Naive thymus-derived CD4-positive, alpha-beta T cell (primary cell): ENCODE results near the gene ZNRF1. TPM values are rescaled to one million over a fixed set of nuclear protein-coding genes. Genes with fewer than 3 reads are reported as not detected.

Source experiments
- ATAC-seq: fragments of 150-1000 bp; cut with Tn5 transposase; 2 replicates; pipeline ENCODE4 v1.10.0; 2021; ENCODE audit warnings: mild to moderate bottlenecking, moderate library complexity
- CTCF ChIA-PET: fragments of 350-600 bp; sonication (Branson Sonifier 250); formaldehyde crosslinking; loops from one replicate; lab custom pipeline; 2021; ENCODE audit warnings: antibody characterized with exemption; lab: Charles Lee
- POLR2A ChIA-PET: fragments of 350-600 bp; sonication (Branson Sonifier 250); formaldehyde crosslinking; loops from one replicate; lab custom pipeline; 2021; ENCODE audit warnings: antibody characterized with exemption, inconsistent platforms; lab: Charles Lee
- DNase-seq, 9 donors: peaks; one replicate each; pipeline versions ENCODE4 v3.0.0 to v3.0.0-alpha.2; 2020 to 2022; ENCODE audit warnings: mixed read lengths in 1 of 9
- H3K27ac ChIP-seq: one replicate; pipeline ENCODE4 v1.7.0; 2013; ENCODE audit warnings: mild to moderate bottlenecking, low read depth, low read length, moderate library complexity
- H3K27me3 ChIP-seq, 2 donors: one replicate each; pipeline ENCODE4 v1.7.0; 2013; ENCODE audit warnings: low read length in 2 of 2, mild to moderate bottlenecking in 2 of 2, moderate library complexity in 2 of 2; ENCODE audit not compliant: control insufficient read depth in 2 of 2, insufficient read depth in 2 of 2
- H3K36me3 ChIP-seq, 3 experiments: 1 replicate in 2 of 3; 2 replicates in 1 of 3; pipeline ENCODE4 v1.7.0; 2013; ENCODE audit warnings: low read length in 3 of 3, mild to moderate bottlenecking in 3 of 3, moderate library complexity in 1 of 3; ENCODE audit not compliant: insufficient read depth in 3 of 3, control insufficient read depth in 2 of 3
- H3K4me1 ChIP-seq, 2 donors: one replicate each; pipeline ENCODE4 v1.7.0; 2013; ENCODE audit warnings: low read length in 2 of 2, mild to moderate bottlenecking in 2 of 2, moderate library complexity in 1 of 2; ENCODE audit not compliant: control insufficient read depth in 2 of 2, insufficient read depth in 2 of 2
- H3K4me3 ChIP-seq: 2 replicates; pipeline ENCODE4 v1.7.0; 2013; ENCODE audit warnings: mild to moderate bottlenecking, low read length
- H3K9me3 ChIP-seq, 3 experiments: 1 replicate in 2 of 3; 2 replicates in 1 of 3; pipeline ENCODE4 v1.7.0; 2013; ENCODE audit warnings: low read length in 3 of 3; ENCODE audit not compliant: control insufficient read depth in 2 of 3
- H3K27ac Mint-ChIP-seq, 9 donors: one replicate each; pipeline ENCODE4 v1.8.0; 2020 to 2022; ENCODE audit warnings: mixed read lengths in 9 of 9, mild to moderate bottlenecking in 8 of 9, moderate library complexity in 5 of 9, inconsistent platforms in 2 of 9
- H3K27me3 Mint-ChIP-seq, 5 donors: one replicate each; pipeline ENCODE4 v1.8.0; 2021 to 2022; ENCODE audit warnings: mixed read lengths in 5 of 5, mild to moderate bottlenecking in 1 of 5
- H3K36me3 Mint-ChIP-seq, 5 donors: one replicate each; pipeline ENCODE4 v1.8.0; 2020 to 2022; ENCODE audit warnings: mixed read lengths in 5 of 5, mild to moderate bottlenecking in 3 of 5, inconsistent platforms in 1 of 5
- H3K4me1 Mint-ChIP-seq, 7 donors: one replicate each; pipeline ENCODE4 v1.8.0; 2020 to 2022; ENCODE audit warnings: mixed read lengths in 7 of 7, mild to moderate bottlenecking in 3 of 7, inconsistent platforms in 1 of 7
- H3K4me3 Mint-ChIP-seq, 10 donors: one replicate each; pipeline ENCODE4 v1.8.0; 2020 to 2022; ENCODE audit warnings: mild to moderate bottlenecking in 10 of 10, mixed read lengths in 10 of 10, moderate library complexity in 6 of 10, inconsistent platforms in 2 of 10
- H3K9me3 Mint-ChIP-seq, 11 donors: one replicate each; pipeline ENCODE4 v1.8.0; 2020 to 2022; ENCODE audit warnings: mixed read lengths in 11 of 11, mild to moderate bottlenecking in 4 of 11, inconsistent platforms in 1 of 11, moderate library complexity in 1 of 11
- intact Hi-C, 2 donors: fragments of 100-400 bp; cut with micrococcal nuclease; formaldehyde crosslinking; loops; one replicate each; pipeline ENCODE4 v1.15.1; 2023
- polyA plus RNA-seq, 2 donors: library from polyadenylated mRNA; unstranded; fragments of 300-500 nt; fragmentation: Illumina TruSeq; gene quantifications; one replicate each; pipeline ENCODE4 v1.2.3, GENCODE V29; 2021
- total RNA-seq, 6 experiments: library from RNA in 5 of 6; stranded (reverse) in 5 of 6; gene quantifications; 1 replicate in 5 of 6; 2 replicates in 1 of 6; pipeline ENCODE4 v1.2.3 and lab custom pipeline; 2021 to 2026

Gene ZNRF1
- total and polyA plus RNA-seq, 7 experiments from 2014 or later, result 1.2 to 27.9 (median 2.1) TPM

DNA sequence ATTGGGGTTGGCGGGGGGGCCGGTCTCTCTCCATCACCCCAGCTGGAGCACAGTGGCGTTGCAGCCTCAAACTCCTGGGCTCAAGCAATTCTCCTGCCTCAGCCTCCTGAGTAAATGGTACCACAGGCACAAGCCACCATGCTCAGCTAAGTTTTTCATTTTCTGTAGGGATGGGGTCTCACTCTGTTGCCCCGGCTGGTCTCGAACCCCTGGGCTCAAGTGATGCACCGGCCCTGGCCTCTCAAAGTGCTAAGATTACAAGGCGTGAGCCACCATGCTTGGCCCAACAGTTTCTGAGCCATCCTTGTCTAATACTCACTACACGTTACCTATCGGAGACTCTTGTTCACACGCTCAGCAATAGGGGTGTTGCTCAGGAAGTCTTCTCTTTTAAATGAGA is 25.5 kb upstream of the ZNRF1 start:
- Mint-ChIP-seq H3K36me3 (peaks cover 0 to 11% (median 2%) of the 10 kb centered on the region in 5 donors), H3K27me3 (no peaks in the 10 kb centered on the region), H3K4me3 (no peak overlapping the region), H3K4me1 (peaks cover 0 to 5% (median 1%) of the 10 kb centered on the region in 7 donors), H3K27ac (no peak overlapping the region), H3K9me3 (no peaks in the 10 kb centered on the region)
- Histone ChIP-seq H3K9me3 (no peaks in the 10 kb centered on the region), H3K27me3 (no peaks in the 10 kb centered on the region), H3K4me3 (no peak overlapping the region), H3K36me3 (peaks cover 0 to 7% (median 0%) of the 10 kb centered on the region in 3 experiments), H3K27ac (no peak overlapping the region), H3K4me1 (no peaks in the 10 kb centered on the region)
- DNase-seq (no peak), ATAC-seq (no peak)
- CTCF ChIA-PET, result interaction anchor here (1.3 kb wide), 1 partner anchor 138 kb away, joined by 4 read pairs; no protein-coding TSS in a partner anchor
- POLR2A ChIA-PET, result no interaction called here
- intact Hi-C loops, result no loop called here

DNA sequence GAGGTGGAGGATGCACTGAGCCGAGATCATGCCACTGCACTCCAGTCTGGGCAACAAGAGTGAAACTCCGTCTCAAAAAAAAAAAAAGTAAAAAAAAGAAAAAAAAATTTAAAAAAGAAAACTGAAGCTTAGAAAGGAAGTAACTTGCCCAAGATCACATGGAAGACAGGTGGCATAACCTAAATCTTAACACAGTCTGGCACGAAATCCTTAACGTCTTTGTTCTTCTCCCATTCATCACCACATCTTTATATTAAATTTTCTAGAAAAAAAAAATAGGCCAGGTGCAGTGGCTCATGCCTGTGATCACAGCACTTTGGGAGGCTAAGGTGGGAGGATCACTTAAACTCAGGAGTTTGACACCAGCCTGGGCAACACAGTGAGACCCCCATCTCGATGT is 23.2 kb upstream of the ZNRF1 start:
- intact Hi-C loops, result no loop called here
- H3K27me3 Mint-ChIP-seq, result no peaks in the 10 kb centered on the region
- peaks cover 0 to 6% (median 0%) of the 10 kb centered on the region in 7 donors for H3K4me1 Mint-ChIP-seq
- no peak for DNase-seq
- H3K36me3 Mint-ChIP-seq, result peaks cover 0 to 14% (median 4%) of the 10 kb centered on the region in 5 donors
- peaks cover 0 to 11% (median 0%) of the 10 kb centered on the region in 3 experiments for H3K36me3 ChIP-seq
- no peaks in the 10 kb centered on the region for H3K4me1 ChIP-seq
- CTCF ChIA-PET, result no interaction called here
- H3K9me3 ChIP-seq, result no peaks in the 10 kb centered on the region
- H3K27ac Mint-ChIP-seq, result no peak overlapping the region
- H3K9me3 Mint-ChIP-seq, result no peaks in the 10 kb centered on the region
- no peak overlapping the region for H3K4me3 ChIP-seq
- no peaks in the 10 kb centered on the region for H3K27me3 ChIP-seq
- ATAC-seq, result no peak
- H3K27ac ChIP-seq, result no peak overlapping the region
- POLR2A ChIA-PET, result interaction anchor here (0.6 kb wide), 1 partner anchor 167 kb away, joined by 3 read pairs; no protein-coding TSS in a partner anchor
- no peak overlapping the region for H3K4me3 Mint-ChIP-seq

DNA sequence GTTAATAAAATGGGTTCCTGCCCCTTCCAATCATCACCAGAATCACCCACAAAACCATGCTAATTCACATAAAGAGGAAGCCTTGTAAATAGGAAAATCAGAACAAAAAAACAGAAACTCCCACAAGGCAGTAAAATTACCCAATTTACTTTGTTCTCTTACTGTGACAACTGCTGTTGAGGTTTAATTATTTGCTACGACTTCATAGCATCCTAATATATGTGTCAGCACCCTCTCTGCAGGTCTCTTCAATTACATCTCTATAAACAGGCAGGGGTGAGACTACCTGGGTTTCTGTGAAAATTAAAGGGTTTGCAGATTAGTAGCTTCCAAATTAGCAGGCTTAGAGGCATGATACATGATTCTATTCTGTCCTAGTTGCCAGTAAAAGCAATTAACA is 16.6 kb upstream of the ZNRF1 start:
- DNase-seq, result no peak
- Mint-ChIP-seq H3K27me3 (no peaks in the 10 kb centered on the region), H3K9me3 (no peaks in the 10 kb centered on the region), H3K4me3 (peak overlapping the region in 4 of 10 donors; percentile 26 to 93 (median 64)), H3K36me3 (peaks cover 0 to 10% (median 6%) of the 10 kb centered on the region in 5 donors), H3K4me1 (peaks cover 0 to 29% (median 25%) of the 10 kb centered on the region in 7 donors), H3K27ac (no peak overlapping the region)
- Histone ChIP-seq H3K27me3 (no peaks in the 10 kb centered on the region), H3K4me1 (peaks cover 5 to 6% of the 10 kb centered on the region in 2 donors), H3K4me3 (no peak overlapping the region), H3K27ac (no peak overlapping the region), H3K36me3 (peaks cover 0 to 9% (median 0%) of the 10 kb centered on the region in 3 experiments), H3K9me3 (no peaks in the 10 kb centered on the region)
- intact Hi-C loops, result loop anchor here (10.0 kb wide), 2 partner anchors 483 to 643 kb away; partner anchors contain the start of genes ADAT1 (in 1 of the 2) and TMEM170A (in 1 of the 2)
- ChIA-PET POLR2A (no interaction called here), CTCF (no interaction called here)
- no peak for ATAC-seq

DNA sequence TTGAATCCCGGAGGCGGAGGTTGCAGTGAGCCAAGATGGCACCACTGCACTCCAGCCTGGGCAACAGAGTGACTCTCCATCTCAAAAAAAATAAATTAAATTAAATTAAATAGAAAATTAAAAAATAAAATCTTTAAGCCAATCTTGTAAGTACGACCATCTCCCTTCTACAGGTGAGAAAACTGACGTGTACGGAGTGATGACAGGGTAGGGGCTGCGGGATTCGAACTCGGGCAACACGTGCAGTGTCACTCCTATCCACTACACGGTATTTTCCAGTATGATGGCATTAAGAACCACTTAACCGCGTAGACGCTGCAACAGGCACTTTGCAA is 14.7 kb upstream of the ZNRF1 start:
- ChIA-PET POLR2A (interaction anchor here (1.2 to 1.6 kb wide), 3 partner anchors 80 to 664 kb away, joined by 4 to 8 read pairs (median 4); partner anchors contain the start of genes KARS1 and TERF2IP), CTCF (interaction anchor here (1.2 kb wide), 1 partner anchor 127 kb away, joined by 3 read pairs; no protein-coding TSS in a partner anchor)
- no peaks in the 10 kb centered on the region for H3K27me3 Mint-ChIP-seq
- H3K9me3 Mint-ChIP-seq, result no peaks in the 10 kb centered on the region
- DNase-seq, result no peak
- H3K36me3 ChIP-seq, result peaks cover 0 to 5% (median 0%) of the 10 kb centered on the region in 3 experiments
- H3K9me3 ChIP-seq, result no peaks in the 10 kb centered on the region
- peaks cover 0 to 2% (median 0%) of the 10 kb centered on the region in 5 donors for H3K36me3 Mint-ChIP-seq
- H3K27ac Mint-ChIP-seq, result peak overlapping the region in 6 of 9 donors; percentile 15 to 89 (median 82)
- intact Hi-C loops, result loop anchor here (2.0 to 10.0 kb wide), 7 partner anchors 283 to 687 kb away; partner anchors contain the start of genes GLG1 (in 2 of the 2), ADAT1 (in 1 of the 2), CFDP1 (in 1 of the 2) and MLKL (in 1 of the 2)
- peak overlapping the region; percentile 98 for H3K4me3 ChIP-seq
- H3K27ac ChIP-seq, result peak overlapping the region; percentile 86
- ATAC-seq, result no peak
- no peaks in the 10 kb centered on the region for H3K27me3 ChIP-seq
- H3K4me1 ChIP-seq, result peaks cover 5 to 6% of the 10 kb centered on the region in 2 donors
- H3K4me1 Mint-ChIP-seq, result peaks cover 0 to 27% (median 23%) of the 10 kb centered on the region in 7 donors
- H3K4me3 Mint-ChIP-seq, result peak overlapping the region; percentile 90 to 98 (median 95)

DNA sequence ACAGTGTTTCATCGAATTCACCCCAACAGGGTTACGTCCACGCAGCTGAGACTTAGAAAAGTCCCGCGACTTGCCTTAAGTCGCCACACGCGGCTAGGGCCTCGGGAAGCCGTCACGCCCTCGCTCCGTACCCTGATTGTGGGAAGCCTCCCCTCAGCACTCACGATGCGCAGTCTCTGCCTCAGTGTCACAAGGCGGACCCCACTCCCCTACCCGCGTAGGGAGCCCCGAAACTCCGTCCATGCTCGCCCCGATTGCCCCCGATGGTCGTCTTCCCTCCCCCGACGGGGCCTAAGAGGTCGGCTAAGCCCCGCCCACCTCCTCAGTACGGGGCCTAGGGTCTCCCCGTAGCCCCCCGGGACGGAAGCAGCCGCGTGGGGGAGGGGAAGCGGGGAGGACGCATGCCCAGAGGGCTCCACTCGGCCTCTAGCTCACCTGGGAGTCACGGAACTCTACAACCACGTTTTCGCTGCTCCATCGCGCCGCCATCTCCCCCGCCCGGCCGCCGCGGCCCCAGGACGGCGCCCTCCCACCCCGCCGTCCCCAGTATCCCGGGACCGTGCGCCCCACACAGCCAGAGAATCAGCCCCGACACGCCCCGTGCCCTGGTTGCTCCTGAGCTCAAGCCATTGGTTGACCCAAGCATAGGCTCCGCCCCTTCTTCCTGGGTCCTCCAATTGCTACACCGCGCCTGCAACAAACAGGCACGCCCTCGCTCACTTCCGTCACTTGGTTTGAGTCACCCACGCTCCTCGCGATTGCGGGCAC is 14.1 kb upstream of the ZNRF1 start, which contains the start of gene WDR59:
Gene WDR59, minus strand, starts transcription at position 595 of the 768 bp plus-strand sequence. Its CDS starts 106 bp downstream, at position 489.
- POLR2A ChIA-PET, result interaction anchor here (0.7 to 1.6 kb wide), 9 partner anchors 14 to 663 kb away, joined by 3 to 8 read pairs (median 4); partner anchors contain the start of genes CFDP1, KARS1, RFWD3 and TERF2IP
- DNase-seq, result peak; percentile 87 to 99 (median 98)
- H3K27ac ChIP-seq, result peak within 1 kb of the TSS; percentile 86
- peak; percentile 100 for ATAC-seq
- peaks cover 0 to 2% (median 0%) of the 10 kb centered on the region in 5 donors for H3K36me3 Mint-ChIP-seq
- intact Hi-C loops, result loop anchor here (1.0 to 10.0 kb wide), 18 partner anchors 14 to 688 kb away; partner anchors contain the start of genes ADAT1 (in 2 of the 2), CFDP1 (in 2 of the 2), GABARAPL2 (in 2 of the 2) and GLG1 (in 2 of the 2)
- peaks cover 5 to 6% of the 10 kb centered on the region in 2 donors for H3K4me1 ChIP-seq
- H3K9me3 ChIP-seq, result no peaks in the 10 kb centered on the region
- no peaks in the 10 kb centered on the region for H3K27me3 ChIP-seq
- H3K4me3 Mint-ChIP-seq, result peak within 1 kb of the TSS; percentile 90 to 98 (median 95)
- H3K9me3 Mint-ChIP-seq, result no peaks in the 10 kb centered on the region
- peaks cover 0 to 5% (median 0%) of the 10 kb centered on the region in 3 experiments for H3K36me3 ChIP-seq
- H3K27me3 Mint-ChIP-seq, result no peaks in the 10 kb centered on the region
- peak within 1 kb of the TSS; percentile 72 to 96 (median 92) for H3K27ac Mint-ChIP-seq
- H3K4me1 Mint-ChIP-seq, result peaks cover 0 to 27% (median 23%) of the 10 kb centered on the region in 7 donors
- CTCF ChIA-PET, result interaction anchor here (0.5 to 1.2 kb wide), 5 partner anchors 11 to 675 kb away, joined by 3 to 6 read pairs (median 4); partner anchors contain the start of gene ZNRF1
- peak within 1 kb of the TSS; percentile 98 for H3K4me3 ChIP-seq

DNA sequence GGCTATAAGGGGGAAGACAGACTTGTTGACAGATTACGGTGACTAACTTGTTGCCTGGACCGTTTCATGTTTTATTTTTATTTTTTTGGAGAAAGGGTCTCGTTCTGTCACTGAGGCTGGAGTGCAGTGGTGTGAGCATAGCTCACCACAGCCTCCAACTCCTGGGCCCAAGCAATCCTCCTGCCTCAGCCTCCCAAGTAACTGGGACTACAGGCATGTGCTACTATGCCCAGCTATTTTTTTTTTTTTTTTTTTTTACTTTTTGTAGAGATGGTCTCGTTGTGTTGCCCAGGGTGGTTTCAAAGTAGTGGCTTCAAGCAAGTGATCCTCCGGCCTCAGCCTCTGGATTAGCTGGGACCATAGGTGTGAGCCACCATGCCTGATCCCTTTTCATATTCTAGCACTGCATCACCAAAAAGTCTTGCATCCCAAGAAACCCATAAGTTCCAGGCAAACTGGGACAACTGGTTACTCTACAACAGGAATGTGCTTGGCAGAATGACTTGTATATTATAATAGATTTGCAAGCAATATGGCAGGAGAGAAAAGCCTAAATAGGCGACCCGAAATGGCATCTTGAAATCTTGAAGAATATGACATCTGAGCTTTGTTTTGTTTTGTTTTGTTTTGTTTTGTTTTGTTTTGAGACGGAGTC is 11.7 kb upstream of the ZNRF1 start:
- ChIA-PET CTCF (interaction anchor here (1.7 kb wide), 1 partner anchor 124 kb away, joined by 3 read pairs; no protein-coding TSS in a partner anchor), POLR2A (interaction anchor here (1.3 kb wide), 1 partner anchor 122 kb away, joined by 3 read pairs; no protein-coding TSS in a partner anchor)
- H3K36me3 Mint-ChIP-seq, result peaks cover 0 to 2% (median 0%) of the 10 kb centered on the region in 5 donors
- DNase-seq (no peak), ATAC-seq (no peak)
- no peak overlapping the region for H3K27ac ChIP-seq
- no peaks in the 10 kb centered on the region for H3K27me3 ChIP-seq
- no peaks in the 10 kb centered on the region for H3K9me3 ChIP-seq
- H3K4me1 Mint-ChIP-seq, result peaks cover 0 to 26% (median 21%) of the 10 kb centered on the region in 7 donors
- no peak overlapping the region for H3K27ac Mint-ChIP-seq
- peaks cover 0 to 5% (median 0%) of the 10 kb centered on the region in 3 experiments for H3K36me3 ChIP-seq
- no peak overlapping the region for H3K4me3 ChIP-seq
- no peaks in the 10 kb centered on the region for H3K9me3 Mint-ChIP-seq
- no peak overlapping the region for H3K4me3 Mint-ChIP-seq
- peaks cover 5 to 6% of the 10 kb centered on the region in 2 donors for H3K4me1 ChIP-seq
- intact Hi-C loops, result loop anchor here (5.0 to 10.0 kb wide), 4 partner anchors 395 to 638 kb away; partner anchors contain the start of genes ADAT1 (in 1 of the 2), GABARAPL2 (in 1 of the 2) and TMEM170A (in 1 of the 2)
- H3K27me3 Mint-ChIP-seq, result peaks cover 0 to 8% (median 0%) of the 10 kb centered on the region in 5 donors
